Suprapubic skin (tissue), 3 donors: ENCODE results near the gene SUGP1.

Experiments used
- CTCF ChIP-seq, 2 donors: fragments of 200-600 bp in 1 of 2; fragments of 450-650 bp in 1 of 2; sonication (generic) in 1 of 2; IDR thresholded peaks; one replicate each; pipeline ENCODE4 v1.5.1; 2016 to 2019; ENCODE audit warnings: antibody characterized with exemption in 2 of 2, mild to moderate bottlenecking in 1 of 2, moderate library complexity in 1 of 2
- POLR2A ChIP-seq, 2 donors: fragments of 450-650 bp; IDR thresholded peaks; one replicate each; pipeline ENCODE4 v1.6.1; 2017; ENCODE audit warnings: antibody characterized with exemption in 2 of 2, mild to moderate bottlenecking in 2 of 2, moderate library complexity in 2 of 2

- TF ChIP-seq CTCF (IDR thresholded peaks at IDR 0.05) (no peak), POLR2A (IDR thresholded peaks at IDR 0.05) (no peak)
Observed at GRCh38 chr19:19327672-19328071, 7.4 kb upstream of the SUGP1 start.
